Common myeloid progenitor, CD34-positive (primary cell): Measurements from ENCODE around the gene MEIG1.
A peak's percentile ranks its signal among the peaks of the same experiment; 100 is the strongest.
"Not testable (repeated sequence)": the region's sequence is repeated elsewhere in the genome, so short reads cannot be mapped to it uniquely, and the experiment has no call there.

Experiments used
- CTCF ChIA-PET: fragments of 350-600 bp; sonication (Branson Sonifier 250); formaldehyde crosslinking; loops from one replicate; lab custom pipeline; 2021; ENCODE audit warnings: antibody characterized with exemption; lab: Charles Lee
- POLR2A ChIA-PET: fragments of 350-600 bp; sonication (Branson Sonifier 250); formaldehyde crosslinking; loops from one replicate; lab custom pipeline; 2021; ENCODE audit warnings: antibody characterized with exemption; lab: Charles Lee
- DNase-seq, 3 donors: peaks; one replicate each; pipeline versions ENCODE4 v3.0.0 to v3.0.0-alpha.2; 2013
- H3K27ac ChIP-seq, 2 experiments: 1 replicate in 1 of 2; 2 replicates in 1 of 2; pipeline ENCODE4 v1.7.0; 2013; ENCODE audit warnings: inconsistent platforms in 2 of 2, low read length in 2 of 2, mild to moderate bottlenecking in 2 of 2, low read depth in 1 of 2, moderate library complexity in 1 of 2; ENCODE audit not compliant: severe bottlenecking in 2 of 2, insufficient read depth in 1 of 2, poor library complexity in 1 of 2
- H3K27me3 ChIP-seq, 5 experiments: replicated peaks in 2 of 5; 1 replicate in 3 of 5; 2 replicates in 2 of 5; pipeline versions ENCODE4 v1.6.1 to v1.7.0; 2013; ENCODE audit warnings: low read length in 4 of 5, mild to moderate bottlenecking in 2 of 5, moderate library complexity in 2 of 5, inconsistent platforms in 1 of 5; ENCODE audit not compliant: insufficient read depth in 5 of 5, control insufficient read depth in 4 of 5
- H3K36me3 ChIP-seq, 4 experiments: 1 replicate in 2 of 4; 2 replicates in 2 of 4; pipeline versions ENCODE4 v1.6.1 to v1.7.0; 2013; ENCODE audit warnings: low read length in 3 of 4, control low read depth in 1 of 4, mild to moderate bottlenecking in 1 of 4; ENCODE audit not compliant: control insufficient read depth in 4 of 4, insufficient read depth in 4 of 4
- H3K4me1 ChIP-seq, 4 experiments: 1 replicate in 3 of 4; 2 replicates in 1 of 4; pipeline versions ENCODE4 v1.6.1 to v1.7.1; 2013; ENCODE audit warnings: low read length in 3 of 4, mild to moderate bottlenecking in 3 of 4, control low read depth in 1 of 4, inconsistent platforms in 1 of 4, moderate library complexity in 1 of 4; ENCODE audit not compliant: control insufficient read depth in 4 of 4, insufficient read depth in 4 of 4; ENCODE audit errors: control extremely low read depth in 1 of 4
- H3K4me3 ChIP-seq, 7 experiments: 1 replicate in 4 of 7; 2 replicates in 3 of 7; pipeline versions ENCODE4 v1.5.1 to v1.7.0; 2013; ENCODE audit warnings: mild to moderate bottlenecking in 7 of 7, low read length in 6 of 7, moderate library complexity in 6 of 7, inconsistent platforms in 2 of 7, low read depth in 2 of 7, control low read depth in 1 of 7; ENCODE audit not compliant: insufficient read depth in 4 of 7, control insufficient read depth in 1 of 7; ENCODE audit errors: extremely low read depth in 1 of 7
- H3K9me3 ChIP-seq, 5 experiments: 1 replicate in 4 of 5; 2 replicates in 1 of 5; pipeline versions ENCODE4 v1.6.1 to v1.7.1; 2013; ENCODE audit warnings: low read length in 4 of 5, mild to moderate bottlenecking in 2 of 5, inconsistent platforms in 1 of 5, low read depth in 1 of 5, moderate library complexity in 1 of 5; ENCODE audit not compliant: control insufficient read depth in 4 of 5, insufficient read depth in 2 of 5; ENCODE audit errors: control extremely low read depth in 1 of 5
- WGBS: methylation state at CpG from one replicate; pipeline ENCODE4 v1.1.5; 2013; ENCODE audit not compliant: insufficient coverage; 5-methylcytosine and 5-hydroxymethylcytosine counted together

Gene MEIG1

DNA sequence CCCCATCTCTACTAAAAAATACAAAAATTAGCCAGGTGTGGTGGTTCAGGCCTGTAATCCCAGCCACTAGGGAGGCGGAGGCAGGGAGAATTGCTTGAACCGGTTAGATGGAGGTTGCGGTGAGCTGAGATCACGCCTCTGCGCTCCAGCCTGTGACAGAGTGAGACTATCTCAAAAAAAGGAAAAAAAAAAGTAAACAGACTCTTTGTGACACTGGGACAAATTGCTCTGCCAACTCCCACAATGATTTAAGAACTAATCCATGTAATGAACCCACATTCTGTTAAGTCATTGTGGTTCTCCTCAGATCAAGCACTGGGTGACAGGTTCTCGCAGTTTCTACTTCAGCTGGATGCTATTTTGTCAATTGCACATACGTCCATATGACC, 16.2 kb upstream of the MEIG1 start:
- CTCF ChIA-PET, H3K4me3 ChIP-seq, H3K27ac ChIP-seq, H3K27me3 ChIP-seq, H3K9me3 ChIP-seq, H3K4me1 ChIP-seq: not testable (repeated sequence)
- peak; percentile 18 to 72 (median 54) for DNase-seq
- POLR2A ChIA-PET: interaction anchor here (0.7 kb wide), 1 partner anchor 20 kb away, joined by 3 read pairs; no protein-coding TSS in a partner anchor
- peaks cover 16 to 67% (median 35%) of the 10 kb centered on the region in 4 experiments for H3K36me3 ChIP-seq
- no CpG with 5 or more reads among the region's 7 CpGs for WGBS

- POLR2A ChIA-PET: no interaction called here
- Histone ChIP-seq H3K36me3 (peaks cover 13 to 68% (median 38%) of the 10 kb centered on the region in 4 experiments), H3K27me3 (no peaks in the 10 kb centered on the region), H3K4me1 (peaks cover 0 to 9% (median 3%) of the 10 kb centered on the region in 4 experiments), H3K9me3 (no peaks in the 10 kb centered on the region), H3K27ac (no peak overlapping the region), H3K4me3 (no peak overlapping the region)
- CTCF ChIA-PET: no interaction called here
- WGBS: 100% methylated on average over 1 of the region's 5 CpGs
- DNase-seq: no peak
Observed at GRCh38 chr10:14945108-14945507, 14.1 kb upstream of the MEIG1 start.

- CTCF ChIA-PET: interaction anchor here (0.8 kb wide), 1 partner anchor 42 kb away, joined by 3 read pairs; no protein-coding TSS in a partner anchor
- H3K36me3 ChIP-seq: peaks cover 12 to 62% (median 35%) of the 10 kb centered on the region in 4 experiments
- whole genome bisulfite sequencing: 100% methylated on average over 1 of the region's 1 CpG
- no peak for DNase-seq
- POLR2A ChIA-PET: no interaction called here
- H3K9me3 ChIP-seq: no peaks in the 10 kb centered on the region
- H3K27ac ChIP-seq: no peak overlapping the region
- peaks cover 6 to 28% (median 20%) of the 10 kb centered on the region in 4 experiments for H3K4me1 ChIP-seq
- no peak overlapping the region for H3K4me3 ChIP-seq
- H3K27me3 ChIP-seq: no peaks in the 10 kb centered on the region
Observed at GRCh38 chr10:14947268-14947667, 11.9 kb upstream of the MEIG1 start.

- no peaks in the 10 kb centered on the region for H3K9me3 ChIP-seq
- H3K4me1 ChIP-seq: peaks cover 15 to 42% (median 36%) of the 10 kb centered on the region in 4 experiments
- no peak overlapping the region for H3K27ac ChIP-seq
- peaks cover 12 to 51% (median 31%) of the 10 kb centered on the region in 4 experiments for H3K36me3 ChIP-seq
- H3K27me3 ChIP-seq: no peaks in the 10 kb centered on the region
- ChIA-PET CTCF (interaction anchor here (1.0 to 1.7 kb wide), 3 partner anchors 9 to 22 kb away, joined by 3 to 4 read pairs (median 3); partner anchors contain the start of gene MEIG1), POLR2A (no interaction called here)
- H3K4me3 ChIP-seq: no peak overlapping the region
- no CpG with 5 or more reads among the region's 5 CpGs for WGBS
- DNase-seq: no peak
Observed at GRCh38 chr10:14949291-14949690, 9.9 kb upstream of the MEIG1 start.

DNA sequence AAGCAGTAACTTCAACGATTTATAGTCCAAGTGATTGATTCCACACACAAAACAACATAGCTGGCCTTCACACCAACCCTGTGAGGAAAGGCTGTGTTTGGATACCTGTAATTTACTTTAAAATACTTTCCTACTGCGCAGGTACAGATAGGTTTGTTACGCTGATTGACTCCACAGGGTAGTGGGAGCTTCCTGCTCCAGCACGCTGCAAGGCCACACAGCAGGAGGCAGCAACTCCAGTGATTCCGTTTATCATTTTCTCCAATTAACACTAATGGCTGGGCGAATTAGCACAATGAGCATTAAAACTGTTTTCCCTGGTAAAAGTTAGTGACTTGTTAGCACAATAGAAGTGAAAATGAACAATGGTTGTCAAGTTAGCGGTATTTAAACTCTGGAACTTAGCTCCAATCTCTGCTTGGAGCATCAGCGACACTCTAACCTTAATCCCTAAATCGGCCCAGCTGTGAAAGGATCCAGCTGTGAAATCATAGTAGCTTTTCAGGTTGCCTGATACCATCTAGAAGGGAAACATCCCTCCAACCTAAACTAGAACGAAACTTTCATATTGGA, 6.3 kb upstream of the MEIG1 start:
- Histone ChIP-seq H3K27me3 (no peaks in the 10 kb centered on the region), H3K4me3 (peak overlapping the region; percentile 81 to 92 (median 88)), H3K4me1 (peaks cover 20 to 53% (median 43%) of the 10 kb centered on the region in 4 experiments), H3K9me3 (no peaks in the 10 kb centered on the region), H3K27ac (peak overlapping the region in 1 of 2 experiments; percentile 82), H3K36me3 (peaks cover 0 to 21% (median 11%) of the 10 kb centered on the region in 4 experiments)
- ChIA-PET CTCF (interaction anchor here (0.8 to 1.8 kb wide), 6 partner anchors 17 to 154 kb away, joined by 3 to 4 read pairs (median 3); no protein-coding TSS in a partner anchor), POLR2A (no interaction called here)
- DNase-seq: no peak
- WGBS: 64% methylated on average over 6 of the region's 10 CpGs

- ChIA-PET POLR2A (interaction anchor here (0.9 kb wide), 1 partner anchor 76 kb away, joined by 3 read pairs; no protein-coding TSS in a partner anchor), CTCF (interaction anchor here (0.8 to 1.8 kb wide), 6 partner anchors 18 to 153 kb away, joined by 3 to 4 read pairs (median 3); no protein-coding TSS in a partner anchor)
- peak in 2 of 3 donors; percentile 20 to 42 for DNase-seq
- peaks cover 0 to 16% (median 8%) of the 10 kb centered on the region in 4 experiments for H3K36me3 ChIP-seq
- H3K4me1 ChIP-seq: peaks cover 20 to 53% (median 43%) of the 10 kb centered on the region in 4 experiments
- peak overlapping the region; percentile 81 to 92 (median 88) for H3K4me3 ChIP-seq
- 0% methylated on average over 28 of the region's 32 CpGs for WGBS
- H3K27ac ChIP-seq: peak overlapping the region; percentile 53 to 82
- no peaks in the 10 kb centered on the region for H3K9me3 ChIP-seq
- no peaks in the 10 kb centered on the region for H3K27me3 ChIP-seq
Observed at GRCh38 chr10:14953424-14954000, 5.7 kb upstream of the MEIG1 start.
